Erythroblast (primary cell): ENCODE data around the gene AMIGO1.
"Not testable (repeated sequence)": the region's sequence is repeated elsewhere in the genome, so short reads cannot be mapped to it uniquely, and the experiment has no call there.

Source experiments
- GATA1 ChIP-seq: IDR thresholded peaks from 2 replicates; pipeline ENCODE4 v1.6.1; 2011; ENCODE audit warnings: low read depth, mild to moderate bottlenecking, control low read depth, low read length, moderate library complexity
- POLR2A ChIP-seq: IDR thresholded peaks from 2 replicates; pipeline ENCODE4 v1.6.1; 2011; ENCODE audit warnings: mild to moderate bottlenecking, low read length

DNA sequence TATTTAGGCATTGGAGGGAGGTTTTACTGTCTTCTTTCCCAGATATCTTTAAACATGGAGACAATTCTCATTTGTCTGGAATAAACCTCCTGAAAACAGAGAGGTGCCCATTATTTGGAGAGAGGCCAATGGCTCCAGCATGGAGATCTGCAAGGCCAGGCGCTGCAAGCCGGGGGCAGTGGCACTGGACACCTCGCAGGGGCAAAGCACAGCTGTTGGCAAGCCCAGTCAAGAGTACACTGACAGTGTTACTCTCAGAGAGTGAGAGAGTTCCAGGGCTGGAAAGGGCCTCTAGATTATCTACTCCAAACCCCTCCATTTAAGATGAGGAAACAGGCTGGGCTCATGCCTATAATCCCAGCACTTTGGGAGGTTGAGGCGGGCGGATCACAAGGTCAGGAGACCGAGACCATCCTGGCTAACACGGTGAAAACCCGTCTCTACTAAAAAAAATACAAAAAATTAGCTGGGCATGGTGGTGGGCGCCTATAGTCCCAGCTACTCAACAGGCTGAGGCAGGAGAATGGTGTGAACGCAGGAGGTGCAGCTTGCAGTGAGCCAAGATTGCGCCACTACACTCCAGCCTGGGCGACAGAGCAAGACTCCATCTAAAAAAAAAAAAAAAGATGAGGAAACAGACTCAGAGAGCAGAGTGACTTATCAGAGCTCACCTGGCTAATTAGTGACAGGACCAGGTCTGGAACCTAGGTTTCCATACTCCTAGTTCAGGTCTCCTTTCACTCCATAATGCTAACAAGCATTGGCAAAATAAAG lies 36.1 kb downstream of the AMIGO1 start:
- not testable (repeated sequence) for TF ChIP-seq POLR2A, GATA1
